ENCODE results near the gene TTC24.

Gene TTC24

GRCh38 chr1:156555715-156556114 is 23.8 kb upstream of the TTC24 start:
- Histone ChIP-seq H3K27ac (ENCODE audit: low read length) (no peak overlapping the region), H3K4me3 (ENCODE audit: low read length) (no peak overlapping the region), H3K4me1 (ENCODE audit: control insufficient read depth, low read depth, low read length) (no peaks in the 10 kb centered on the region), H3K36me3 (ENCODE audit: control insufficient read depth, low read depth, low read length) (peaks cover 60% of the 10 kb centered on the region), H3K9ac (ENCODE audit: low read length) (no peak overlapping the region), H3K27me3 (ENCODE audit: control insufficient read depth, insufficient read depth, low read length) (no peaks in the 10 kb centered on the region), H3K9me3 (ENCODE audit: control insufficient read depth, low read depth, low read length) (no peaks in the 10 kb centered on the region)

- no peak overlapping the region for H3K9ac ChIP-seq (ENCODE audit: low read length)
- H3K9me3 ChIP-seq (ENCODE audit: control insufficient read depth, low read depth, low read length): no peaks in the 10 kb centered on the region
- no peaks in the 10 kb centered on the region for H3K27me3 ChIP-seq (ENCODE audit: control insufficient read depth, insufficient read depth, low read length)
- H3K36me3 ChIP-seq (ENCODE audit: control insufficient read depth, low read depth, low read length): peaks cover 57% of the 10 kb centered on the region
- no peak overlapping the region for H3K4me3 ChIP-seq (ENCODE audit: low read length)
- no peaks in the 10 kb centered on the region for H3K4me1 ChIP-seq (ENCODE audit: control insufficient read depth, low read depth, low read length)
- H3K27ac ChIP-seq (ENCODE audit: low read length): no peak overlapping the region
Observed at GRCh38 chr1:156556354-156556753, 23.2 kb upstream of the TTC24 start.

GRCh38 chr1:156559086-156559796 is 20.3 kb upstream of the TTC24 start:
- Histone ChIP-seq H3K36me3 (ENCODE audit: control insufficient read depth, low read depth, low read length) (peaks cover 42% of the 10 kb centered on the region), H3K4me3 (ENCODE audit: low read length) (no peak overlapping the region), H3K9ac (ENCODE audit: low read length) (no peak overlapping the region), H3K9me3 (ENCODE audit: control insufficient read depth, low read depth, low read length) (no peaks in the 10 kb centered on the region), H3K27ac (ENCODE audit: low read length) (no peak overlapping the region), H3K4me1 (ENCODE audit: control insufficient read depth, low read depth, low read length) (no peaks in the 10 kb centered on the region), H3K27me3 (ENCODE audit: control insufficient read depth, insufficient read depth, low read length) (no peaks in the 10 kb centered on the region)

GRCh38 chr1:156559797-156560385 is 19.6 kb upstream of the TTC24 start:
- Histone ChIP-seq H3K4me3 (ENCODE audit: low read length) (no peak overlapping the region), H3K4me1 (ENCODE audit: control insufficient read depth, low read depth, low read length) (no peaks in the 10 kb centered on the region), H3K9ac (ENCODE audit: low read length) (no peak overlapping the region), H3K36me3 (ENCODE audit: control insufficient read depth, low read depth, low read length) (peaks cover 41% of the 10 kb centered on the region), H3K27ac (ENCODE audit: low read length) (no peak overlapping the region), H3K9me3 (ENCODE audit: control insufficient read depth, low read depth, low read length) (no peaks in the 10 kb centered on the region), H3K27me3 (ENCODE audit: control insufficient read depth, insufficient read depth, low read length) (no peaks in the 10 kb centered on the region)

- no peaks in the 10 kb centered on the region for H3K4me1 ChIP-seq (ENCODE audit: control insufficient read depth, low read depth, low read length)
- H3K36me3 ChIP-seq (ENCODE audit: control insufficient read depth, low read depth, low read length): peaks cover 40% of the 10 kb centered on the region
- no peak overlapping the region for H3K4me3 ChIP-seq (ENCODE audit: low read length)
- no peak overlapping the region for H3K9ac ChIP-seq (ENCODE audit: low read length)
- no peaks in the 10 kb centered on the region for H3K27me3 ChIP-seq (ENCODE audit: control insufficient read depth, insufficient read depth, low read length)
- no peaks in the 10 kb centered on the region for H3K9me3 ChIP-seq (ENCODE audit: control insufficient read depth, low read depth, low read length)
- H3K27ac ChIP-seq (ENCODE audit: low read length): no peak overlapping the region
Observed at GRCh38 chr1:156560585-156561163, 18.8 kb upstream of the TTC24 start.

GRCh38 chr1:156565519-156565918 is 14.0 kb upstream of the TTC24 start:
- Histone ChIP-seq H3K9me3 (ENCODE audit: control insufficient read depth, low read depth, low read length) (no peaks in the 10 kb centered on the region), H3K9ac (ENCODE audit: low read length) (no peak overlapping the region), H3K4me3 (ENCODE audit: low read length) (no peak overlapping the region), H3K27ac (ENCODE audit: low read length) (no peak overlapping the region), H3K4me1 (ENCODE audit: control insufficient read depth, low read depth, low read length) (no peaks in the 10 kb centered on the region), H3K27me3 (ENCODE audit: control insufficient read depth, insufficient read depth, low read length) (no peaks in the 10 kb centered on the region), H3K36me3 (ENCODE audit: control insufficient read depth, low read depth, low read length) (peaks cover 32% of the 10 kb centered on the region)

GRCh38 chr1:156566436-156566835 is 13.1 kb upstream of the TTC24 start:
- Histone ChIP-seq H3K9me3 (ENCODE audit: control insufficient read depth, low read depth, low read length) (no peaks in the 10 kb centered on the region), H3K4me3 (ENCODE audit: low read length) (no peak overlapping the region), H3K27ac (ENCODE audit: low read length) (no peak overlapping the region), H3K27me3 (ENCODE audit: control insufficient read depth, insufficient read depth, low read length) (no peaks in the 10 kb centered on the region), H3K9ac (ENCODE audit: low read length) (no peak overlapping the region), H3K4me1 (ENCODE audit: control insufficient read depth, low read depth, low read length) (peaks cover 3% of the 10 kb centered on the region), H3K36me3 (ENCODE audit: control insufficient read depth, low read depth, low read length) (peaks cover 26% of the 10 kb centered on the region)

- Histone ChIP-seq H3K27ac (ENCODE audit: low read length) (no peak overlapping the region), H3K36me3 (ENCODE audit: control insufficient read depth, low read depth, low read length) (peaks cover 7% of the 10 kb centered on the region), H3K27me3 (ENCODE audit: control insufficient read depth, insufficient read depth, low read length) (peaks cover 4% of the 10 kb centered on the region), H3K9ac (ENCODE audit: low read length) (peak overlapping the region; percentile 61), H3K4me1 (ENCODE audit: control insufficient read depth, low read depth, low read length) (peaks cover 9% of the 10 kb centered on the region), H3K4me3 (ENCODE audit: low read length) (peak overlapping the region; percentile 95), H3K9me3 (ENCODE audit: control insufficient read depth, low read depth, low read length) (no peaks in the 10 kb centered on the region)
Observed at GRCh38 chr1:156571261-156571852, 8.2 kb upstream of the TTC24 start.

GRCh38 chr1:156571919-156572662 is 7.4 kb upstream of the TTC24 start, which contains the start of gene IQGAP3:
TSS of gene IQGAP3 (minus strand) at chr1:156572565. CDS start at chr1:156572529, 36 bp downstream.
- Histone ChIP-seq H3K27ac (ENCODE audit: low read length) (no peak within 1 kb of the TSS), H3K9ac (ENCODE audit: low read length) (peak within 1 kb of the TSS; percentile 61), H3K27me3 (ENCODE audit: control insufficient read depth, insufficient read depth, low read length) (peaks cover 4% of the 10 kb centered on the region), H3K36me3 (ENCODE audit: control insufficient read depth, low read depth, low read length) (peaks cover 7% of the 10 kb centered on the region), H3K9me3 (ENCODE audit: control insufficient read depth, low read depth, low read length) (no peaks in the 10 kb centered on the region), H3K4me3 (ENCODE audit: low read length) (peak within 1 kb of the TSS; percentile 95), H3K4me1 (ENCODE audit: control insufficient read depth, low read depth, low read length) (peaks cover 9% of the 10 kb centered on the region)

GRCh38 chr1:156572663-156573018 is 6.9 kb upstream of the TTC24 start:
- no peak overlapping the region for H3K27ac ChIP-seq (ENCODE audit: low read length)
- H3K9ac ChIP-seq (ENCODE audit: low read length): no peak overlapping the region

GRCh38 chr1:156574039-156574633 is 5.4 kb upstream of the TTC24 start:
- Histone ChIP-seq H3K36me3 (ENCODE audit: control insufficient read depth, low read depth, low read length) (peaks cover under 1% of the 10 kb centered on the region), H3K27ac (ENCODE audit: low read length) (no peak overlapping the region), H3K4me3 (ENCODE audit: low read length) (no peak overlapping the region), H3K9me3 (ENCODE audit: control insufficient read depth, low read depth, low read length) (no peaks in the 10 kb centered on the region), H3K9ac (ENCODE audit: low read length) (no peak overlapping the region), H3K27me3 (ENCODE audit: control insufficient read depth, insufficient read depth, low read length) (peaks cover 4% of the 10 kb centered on the region), H3K4me1 (ENCODE audit: control insufficient read depth, low read depth, low read length) (peaks cover 9% of the 10 kb centered on the region)

More at GRCh38 chr1:156572663-156573018, 6.9 kb upstream of the TTC24 start:
- peaks cover 9% of the 10 kb centered on the region for H3K4me1 ChIP-seq (ENCODE audit: control insufficient read depth, low read depth, low read length)
- H3K27me3 ChIP-seq (ENCODE audit: control insufficient read depth, insufficient read depth, low read length): peaks cover 4% of the 10 kb centered on the region
- H3K36me3 ChIP-seq (ENCODE audit: control insufficient read depth, low read depth, low read length): peaks cover 7% of the 10 kb centered on the region
- H3K9me3 ChIP-seq (ENCODE audit: control insufficient read depth, low read depth, low read length): no peaks in the 10 kb centered on the region
- peak overlapping the region; percentile 95 for H3K4me3 ChIP-seq (ENCODE audit: low read length)
